SK-N-MC (cell line): ENCODE measurements around the gene ZNF274.

ENCODE experiments used
- DNase-seq: peaks from one replicate; pipeline ENCODE4 v3.0.0-alpha.2; 2011; ENCODE audit warnings: low read depth, low spot score
- H3K27ac ChIP-seq: fragments of 200-600 bp; sonication (generic); 2 replicates; pipeline ENCODE4 v1.5.1; 2016; ENCODE audit warnings: mixed run types
- H3K36me3 ChIP-seq: fragments of 200-600 bp; sonication (generic); 2 replicates; pipeline ENCODE4 v1.6.1; 2017; ENCODE audit warnings: antibody characterized with exemption, low read length, mixed read lengths; ENCODE audit not compliant: insufficient read depth
- H3K4me3 ChIP-seq: fragments of 200-600 bp; sonication (generic); 2 replicates; pipeline ENCODE4 v1.5.1; 2016
- H3K9ac ChIP-seq: fragments of 200-600 bp; sonication (generic); 2 replicates; pipeline ENCODE4 v1.8.0; 2017; ENCODE audit warnings: mixed run types, mixed read lengths; ENCODE audit not compliant: insufficient read length
- H3K9me3 ChIP-seq: fragments of 200-600 bp; sonication (generic); 2 replicates; pipeline ENCODE4 v1.6.1; 2017; ENCODE audit warnings: low read depth, mild to moderate bottlenecking, antibody characterized with exemption, low read length, moderate library complexity, mixed read lengths
- EZH2 ChIP-seq: fragments of 200-600 bp; sonication (generic); IDR thresholded peaks from one replicate; pipeline ENCODE4 v1.6.1; 2017; ENCODE audit warnings: antibody characterized with exemption
- FOXP2 ChIP-seq: optimal IDR thresholded peaks from 2 replicates; pipeline ENCODE3; 2011; ENCODE audit warnings: mild to moderate bottlenecking, moderate library complexity; ENCODE audit not compliant: insufficient read depth; ENCODE audit errors: extremely low read length, control extremely low read depth
- POLR2AphosphoS5 ChIP-seq: IDR thresholded peaks from 2 replicates; pipeline ENCODE4 v1.6.1; 2012; ENCODE audit warnings: mild to moderate bottlenecking, low read depth, low read length, borderline replicate concordance

Gene ZNF274

DNA sequence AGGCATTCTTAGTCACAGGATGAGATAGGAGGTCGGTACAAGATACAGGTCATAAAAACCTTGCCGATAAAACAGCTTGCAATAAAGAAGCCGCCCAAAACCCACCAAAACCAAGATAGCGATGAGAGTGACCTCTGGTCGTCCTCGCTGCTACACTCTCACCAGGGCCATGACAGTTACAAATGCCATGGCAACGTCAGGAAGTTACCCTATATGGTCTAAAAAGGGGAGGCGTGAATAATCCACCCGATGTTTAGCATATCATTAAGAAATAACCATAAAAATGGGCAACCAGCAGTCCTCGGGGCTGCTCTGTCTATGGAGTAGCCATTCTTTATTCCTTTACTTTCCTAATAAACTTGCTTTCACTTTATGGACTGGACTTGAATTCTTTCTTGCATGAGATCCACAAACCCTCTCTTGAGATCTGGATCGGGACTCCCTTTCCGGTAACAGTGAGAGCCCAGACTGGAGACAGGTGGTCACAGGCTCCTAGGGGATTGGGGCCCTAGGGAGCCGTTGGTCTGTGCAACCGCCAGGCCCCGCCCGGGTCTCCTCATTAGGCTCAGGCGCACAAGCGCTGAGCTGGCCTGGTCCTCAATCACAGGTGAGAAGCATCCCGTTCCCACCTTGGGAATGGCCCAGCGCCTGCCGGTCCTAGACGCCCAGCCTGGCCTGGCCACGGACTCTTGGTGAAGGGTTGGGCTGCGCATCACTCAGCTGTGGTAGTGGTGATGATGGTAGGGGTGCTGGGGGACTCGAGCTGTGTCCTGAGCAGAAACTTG is 34.9 kb downstream of the ZNF274 start:
- no peak for DNase-seq
- Histone ChIP-seq H3K9me3 (peaks cover 3% of the 10 kb centered on the region; the same call in 1 of the 2 replicates), H3K27ac (no peak overlapping the region), H3K36me3 (peaks cover 4% of the 10 kb centered on the region), H3K4me3 (no peak overlapping the region), H3K9ac (no peak overlapping the region)
- TF ChIP-seq FOXP2 (no peak), EZH2 (no peak), POLR2AphosphoS5 (no peak)

GRCh38 chr19:58218899-58219298 is 36.0 kb downstream of the ZNF274 start:
- no peak overlapping the region for H3K27ac ChIP-seq
- DNase-seq: no peak
- H3K9ac ChIP-seq: no peak overlapping the region
- no peaks in the 10 kb centered on the region for H3K9me3 ChIP-seq
- H3K4me3 ChIP-seq: no peak overlapping the region
- H3K36me3 ChIP-seq: no peaks in the 10 kb centered on the region
- TF ChIP-seq FOXP2: no peak
- TF ChIP-seq EZH2: no peak
- TF ChIP-seq POLR2AphosphoS5: no peak

- no peaks in the 10 kb centered on the region for H3K36me3 ChIP-seq
- no peak for TF ChIP-seq POLR2AphosphoS5
- TF ChIP-seq FOXP2: no peak
- TF ChIP-seq EZH2: no peak
- H3K9me3 ChIP-seq: no peaks in the 10 kb centered on the region; the same call in 1 of the 2 replicates
- no peak overlapping the region for H3K27ac ChIP-seq
- no peak overlapping the region for H3K9ac ChIP-seq
- no peak overlapping the region for H3K4me3 ChIP-seq
- DNase-seq: no peak
Measured at GRCh38 chr19:58227964-58228584, 45.2 kb downstream of the ZNF274 start.

- no peaks in the 10 kb centered on the region; the same call in 1 of the 2 replicates for H3K9me3 ChIP-seq
- TF ChIP-seq FOXP2 (no peak), EZH2 (no peak), POLR2AphosphoS5 (peak; percentile 77)
- H3K9ac ChIP-seq: no peak within 1 kb of the TSS
- no peak within 1 kb of the TSS for H3K4me3 ChIP-seq
- H3K36me3 ChIP-seq: no peaks in the 10 kb centered on the region
- DNase-seq: no peak
- no peak within 1 kb of the TSS for H3K27ac ChIP-seq
Measured at GRCh38 chr19:58228585-58229254, 45.9 kb downstream of the ZNF274 start, which contains the start of gene ZNF544. Gene ZNF544 (plus strand): TSS chr19:58228914. CDS start chr19:58244024, 15,110 bp downstream.

DNA sequence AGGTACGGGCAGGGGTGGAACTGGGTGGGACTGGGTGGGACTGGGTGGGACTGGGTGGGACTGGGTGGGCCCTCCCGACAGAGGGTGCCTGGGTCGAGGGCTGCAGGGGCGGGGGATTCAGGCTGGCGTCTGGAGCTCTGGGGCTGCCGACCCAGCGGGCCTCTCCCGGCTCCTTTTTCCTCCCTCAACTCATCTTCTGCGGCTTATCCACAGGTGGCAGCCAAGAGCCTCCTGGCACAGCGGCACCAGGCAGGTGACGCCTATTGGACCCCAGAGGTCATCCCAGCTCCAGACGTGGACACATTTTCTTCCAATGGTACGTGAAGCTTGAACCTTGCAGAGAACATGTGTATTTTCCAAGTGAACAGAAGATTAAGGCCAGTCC is 46.4 kb downstream of the ZNF274 start:
- Histone ChIP-seq H3K9ac (no peak overlapping the region), H3K27ac (no peak overlapping the region), H3K4me3 (no peak overlapping the region), H3K36me3 (no peaks in the 10 kb centered on the region), H3K9me3 (no peaks in the 10 kb centered on the region; the same call in 1 of the 2 replicates)
- DNase-seq: no peak
- TF ChIP-seq EZH2: no peak
- TF ChIP-seq FOXP2: no peak
- no peak for TF ChIP-seq POLR2AphosphoS5

GRCh38 chr19:58237324-58237723 is 54.5 kb downstream of the ZNF274 start:
- no peak overlapping the region for H3K27ac ChIP-seq
- no peaks in the 10 kb centered on the region for H3K9me3 ChIP-seq
- H3K4me3 ChIP-seq: no peak overlapping the region
- H3K36me3 ChIP-seq: no peaks in the 10 kb centered on the region
- no peak for DNase-seq
- no peak for TF ChIP-seq POLR2AphosphoS5
- TF ChIP-seq EZH2: no peak
- TF ChIP-seq FOXP2: no peak
- no peak overlapping the region for H3K9ac ChIP-seq

GRCh38 chr19:58243351-58243750 is 60.5 kb downstream of the ZNF274 start:
- TF ChIP-seq POLR2AphosphoS5: no peak
- no peak for TF ChIP-seq FOXP2
- Histone ChIP-seq H3K4me3 (no peak overlapping the region), H3K9me3 (no peaks in the 10 kb centered on the region), H3K36me3 (no peaks in the 10 kb centered on the region), H3K27ac (no peak overlapping the region), H3K9ac (no peak overlapping the region)
- no peak for DNase-seq

DNA sequence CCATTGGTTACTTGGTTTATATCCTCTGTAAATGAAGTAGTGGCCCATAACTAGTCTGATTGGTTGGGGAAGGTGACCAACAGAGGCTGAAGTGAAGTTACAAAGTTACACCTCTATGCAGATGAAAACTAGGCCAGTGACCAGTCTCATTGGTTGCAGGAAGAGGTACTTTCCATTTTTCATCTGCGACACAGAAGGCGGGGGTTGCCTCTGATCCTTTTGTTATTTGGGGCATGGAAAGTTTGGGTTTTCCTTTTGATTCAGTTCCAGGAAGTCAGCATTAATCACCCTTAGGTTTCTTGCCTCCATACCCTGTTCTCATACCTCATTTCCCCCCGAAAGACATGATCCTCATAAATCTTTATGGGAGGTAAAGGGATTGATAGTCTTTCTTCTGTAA is 66.0 kb downstream of the ZNF274 start:
- no peak for DNase-seq
- no peak for TF ChIP-seq EZH2
- H3K9ac ChIP-seq: no peak overlapping the region
- H3K4me3 ChIP-seq: no peak overlapping the region
- H3K36me3 ChIP-seq: no peaks in the 10 kb centered on the region
- peaks cover 17% of the 10 kb centered on the region; the same call in 1 of the 2 replicates for H3K9me3 ChIP-seq
- H3K27ac ChIP-seq: no peak overlapping the region
